K562 (cell line): ENCODE results near the gene PIP5KL1. TPM values are rescaled to one million over a fixed set of nuclear protein-coding genes. Genes with fewer than 3 reads are reported as not detected.

Source experiments
- BRD4 ChIP-seq: fragments of 200-600 bp; sonication (generic); IDR thresholded peaks from 2 replicates; pipeline ENCODE4 v1.6.1; 2017; ENCODE audit warnings: inconsistent platforms
- CCAR2 ChIP-seq: fragments of 200-400 bp; formaldehyde crosslinking; IDR thresholded peaks from 2 replicates; pipeline ENCODE4 v1.6.1; 2017; ENCODE audit warnings: mild to moderate bottlenecking, low read depth, low read length
- CCNT2 ChIP-seq: IDR thresholded peaks from 2 replicates; pipeline ENCODE4 v1.6.1; 2011; ENCODE audit warnings: borderline replicate concordance, low read depth, mild to moderate bottlenecking, moderate library complexity, mixed read lengths, low read length; ENCODE audit not compliant: insufficient read length; ENCODE audit errors: extremely low read depth
- FIP1L1 ChIP-seq: fragments of 200-400 bp; formaldehyde crosslinking; IDR thresholded peaks from 2 replicates; pipeline ENCODE4 v1.6.1; 2018; ENCODE audit warnings: mild to moderate bottlenecking, low read depth, low read length; ENCODE audit not compliant: poor library complexity, severe bottlenecking
- HEY1 ChIP-seq: fragments of 250-450 bp; sonication (Bioruptor Pico); IDR thresholded peaks from 2 replicates; pipeline ENCODE4 v1.5.0; 2020; ENCODE audit warnings: mild to moderate bottlenecking, moderate library complexity, borderline replicate concordance
- MCM2 ChIP-seq: fragments of 450-650 bp; IDR thresholded peaks from 2 replicates; pipeline ENCODE4 v1.6.1; 2017; ENCODE audit warnings: low read depth, mild to moderate bottlenecking
- RBM25 ChIP-seq: fragments of 200-400 bp; formaldehyde crosslinking; IDR thresholded peaks from 2 replicates; pipeline ENCODE4 v1.6.1; 2018; ENCODE audit warnings: low read length, low read depth, moderate library complexity; ENCODE audit not compliant: severe bottlenecking
- ZNF133 ChIP-seq: fragments of 250-450 bp; sonication (Bioruptor Pico); IDR thresholded peaks from 2 replicates; pipeline ENCODE4 v1.4.0; 2020; ENCODE audit warnings: mild to moderate bottlenecking
- ZNF174 ChIP-seq: fragments of 250-450 bp; sonication (Bioruptor Pico); IDR thresholded peaks from 2 replicates; pipeline ENCODE4 v1.4.0; 2020; ENCODE audit warnings: mild to moderate bottlenecking
- ZNF263 ChIP-seq: sonication (generic); formaldehyde crosslinking; IDR thresholded peaks from 2 replicates; pipeline ENCODE4 v1.8.0; 2022; ENCODE audit warnings: mild to moderate bottlenecking, missing genetic modification reagents, borderline replicate concordance
- ZNF696 ChIP-seq: fragments of 250-450 bp; sonication (Bioruptor Pico); conservative IDR thresholded peaks from 2 replicates; pipeline ENCODE4 v1.4.0; 2020; ENCODE audit warnings: mild to moderate bottlenecking, moderate library complexity
- ZNF717 ChIP-seq: fragments of 250-450 bp; sonication (Bioruptor Pico); IDR thresholded peaks from 2 replicates; pipeline ENCODE4 v1.5.0; 2021
- ZNF76 ChIP-seq: fragments of 250-450 bp; sonication (Bioruptor Pico); IDR thresholded peaks from 2 replicates; pipeline ENCODE4 v1.4.0; 2020; ENCODE audit warnings: mild to moderate bottlenecking, moderate library complexity, borderline replicate concordance
- ZZZ3 ChIP-seq: fragments of 450-650 bp; IDR thresholded peaks from 2 replicates; pipeline ENCODE4 v1.6.1; 2016; ENCODE audit warnings: antibody characterized with exemption, mild to moderate bottlenecking, moderate library complexity
- polyA plus RNA-seq, 8 experiments: library from polyadenylated mRNA; depleted of rRNA in 4 of 8; stranded (reverse) in 5 of 8; unstranded in 3 of 8; fragments of >200 nt; fragmentation: Nextera tagmentation in 2 of 8; fragmentation: Illumina TruSeq in 1 of 8; extraction: Ambion mirVana in 2 of 8; extraction: Trizol in 1 of 8; gene quantifications; 2 replicates each; pipeline versions ENCODE4 v1.2.1 to v1.2.3, GENCODE V29; 2011 to 2014; ENCODE audit warnings: inconsistent platforms in 1 of 8, missing spikeins in 1 of 8
- total RNA-seq, 7 experiments: library from RNA; depleted of rRNA in 6 of 7; stranded (reverse); fragments of >200 nt in 6 of 7; fragmentation: Illumina TruSeq in 2 of 7; extraction: Trizol in 2 of 7; gene quantifications; 2 replicates each; pipeline versions ENCODE4 v1.2.1 to v1.2.3, GENCODE V29; 2011 to 2021; ENCODE audit warnings: low replicate concordance in 1 of 7
- TF ChIP-seq, protein P1 (sequence below): IDR thresholded peaks from 2 replicates; pipeline ENCODE4 v1.6.1; 2014; ENCODE audit warnings: antibody characterized with exemption
- TF ChIP-seq, protein P2 (sequence below): fragments of 250-450 bp; sonication (Bioruptor Pico); IDR thresholded peaks from 2 replicates; pipeline ENCODE4 v1.4.0; 2020; ENCODE audit warnings: mild to moderate bottlenecking, moderate library complexity
- TF ChIP-seq, protein P3 (sequence below): sonication (generic); formaldehyde crosslinking; IDR thresholded peaks from 2 replicates; pipeline ENCODE4 v1.5.0; 2020; ENCODE audit warnings: missing genetic modification reagents
- TF ChIP-seq, protein P4 (sequence below): fragments of 250-450 bp; sonication (Bioruptor Pico); IDR thresholded peaks from 2 replicates; pipeline ENCODE4 v1.4.0; 2020
- TF ChIP-seq, protein P5 (sequence below): fragments of 450-650 bp; IDR thresholded peaks from 2 replicates; pipeline ENCODE4 v1.6.1; 2017; ENCODE audit warnings: mild to moderate bottlenecking, moderate library complexity

Gene PIP5KL1
- total and polyA plus RNA-seq, 9 of the 15 experiments (the other 6 are each of a cell fraction or from before 2014, with no cell fraction given) = 0.18 to 4.8 (median 1.2) TPM

DNA sequence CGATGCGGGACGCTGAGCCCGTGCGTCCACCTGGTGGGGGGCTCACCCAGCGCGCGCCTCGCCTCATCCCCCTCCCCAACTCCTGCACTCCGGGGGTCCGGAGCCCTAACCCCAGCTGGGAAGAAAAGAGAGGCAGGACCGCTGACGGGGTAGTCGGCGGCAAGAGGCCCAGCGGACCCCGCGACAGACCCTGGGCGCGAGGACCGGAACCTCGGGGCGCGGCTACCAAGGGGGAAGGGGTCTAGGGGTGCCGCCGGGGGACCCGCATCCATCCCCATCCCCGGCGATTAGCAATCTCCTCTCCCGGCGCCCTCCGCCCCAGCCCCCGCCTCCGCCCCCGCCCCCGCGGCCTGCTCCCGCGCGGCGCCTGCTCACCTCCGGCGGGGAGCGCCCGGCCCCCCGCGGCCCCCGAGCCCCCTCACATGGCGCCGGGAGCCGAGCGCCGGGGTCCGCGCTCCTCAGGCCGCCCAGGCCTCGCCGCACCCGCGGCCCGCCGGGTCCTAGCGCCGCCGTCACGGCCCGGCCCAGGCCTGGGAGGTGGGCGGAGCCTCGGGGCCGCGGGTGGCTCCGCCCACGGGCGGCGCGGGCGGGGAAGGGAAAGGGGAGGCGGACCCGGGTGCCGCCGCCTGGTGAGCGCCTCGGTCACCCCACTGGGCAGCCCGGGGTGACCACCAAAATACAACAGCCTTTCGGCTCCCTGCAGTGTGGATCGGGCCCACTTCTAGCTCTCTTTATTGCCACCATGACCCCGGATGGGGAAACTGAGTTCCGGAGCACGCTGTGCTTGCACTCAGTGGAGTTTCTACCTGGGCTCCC lies 31.2 kb downstream of the PIP5KL1 start, which contains the start of gene ST6GALNAC6 (continued):
- TF ChIP-seq, protein P1, sequence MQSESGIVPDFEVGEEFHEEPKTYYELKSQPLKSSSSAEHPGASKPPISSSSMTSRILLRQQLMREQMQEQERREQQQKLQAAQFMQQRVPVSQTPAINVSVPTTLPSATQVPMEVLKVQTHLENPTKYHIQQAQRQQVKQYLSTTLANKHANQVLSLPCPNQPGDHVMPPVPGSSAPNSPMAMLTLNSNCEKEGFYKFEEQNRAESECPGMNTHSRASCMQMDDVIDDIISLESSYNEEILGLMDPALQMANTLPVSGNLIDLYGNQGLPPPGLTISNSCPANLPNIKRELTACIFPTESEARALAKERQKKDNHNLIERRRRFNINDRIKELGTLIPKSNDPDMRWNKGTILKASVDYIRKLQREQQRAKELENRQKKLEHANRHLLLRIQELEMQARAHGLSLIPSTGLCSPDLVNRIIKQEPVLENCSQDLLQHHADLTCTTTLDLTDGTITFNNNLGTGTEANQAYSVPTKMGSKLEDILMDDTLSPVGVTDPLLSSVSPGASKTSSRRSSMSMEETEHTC = no peak
- no peak for TF ChIP-seq BRD4
- no peak for TF ChIP-seq ZNF263 (CRISPR knock-in tag)
- TF ChIP-seq ZNF76 (CRISPR knock-in tag) = no peak
- TF ChIP-seq CCAR2 = no peak
- no peak for TF ChIP-seq ZNF174 (CRISPR knock-in tag)
- TF ChIP-seq MCM2 = no peak
- TF ChIP-seq HEY1 (CRISPR knock-in tag) = no peak
- TF ChIP-seq, protein P2, sequence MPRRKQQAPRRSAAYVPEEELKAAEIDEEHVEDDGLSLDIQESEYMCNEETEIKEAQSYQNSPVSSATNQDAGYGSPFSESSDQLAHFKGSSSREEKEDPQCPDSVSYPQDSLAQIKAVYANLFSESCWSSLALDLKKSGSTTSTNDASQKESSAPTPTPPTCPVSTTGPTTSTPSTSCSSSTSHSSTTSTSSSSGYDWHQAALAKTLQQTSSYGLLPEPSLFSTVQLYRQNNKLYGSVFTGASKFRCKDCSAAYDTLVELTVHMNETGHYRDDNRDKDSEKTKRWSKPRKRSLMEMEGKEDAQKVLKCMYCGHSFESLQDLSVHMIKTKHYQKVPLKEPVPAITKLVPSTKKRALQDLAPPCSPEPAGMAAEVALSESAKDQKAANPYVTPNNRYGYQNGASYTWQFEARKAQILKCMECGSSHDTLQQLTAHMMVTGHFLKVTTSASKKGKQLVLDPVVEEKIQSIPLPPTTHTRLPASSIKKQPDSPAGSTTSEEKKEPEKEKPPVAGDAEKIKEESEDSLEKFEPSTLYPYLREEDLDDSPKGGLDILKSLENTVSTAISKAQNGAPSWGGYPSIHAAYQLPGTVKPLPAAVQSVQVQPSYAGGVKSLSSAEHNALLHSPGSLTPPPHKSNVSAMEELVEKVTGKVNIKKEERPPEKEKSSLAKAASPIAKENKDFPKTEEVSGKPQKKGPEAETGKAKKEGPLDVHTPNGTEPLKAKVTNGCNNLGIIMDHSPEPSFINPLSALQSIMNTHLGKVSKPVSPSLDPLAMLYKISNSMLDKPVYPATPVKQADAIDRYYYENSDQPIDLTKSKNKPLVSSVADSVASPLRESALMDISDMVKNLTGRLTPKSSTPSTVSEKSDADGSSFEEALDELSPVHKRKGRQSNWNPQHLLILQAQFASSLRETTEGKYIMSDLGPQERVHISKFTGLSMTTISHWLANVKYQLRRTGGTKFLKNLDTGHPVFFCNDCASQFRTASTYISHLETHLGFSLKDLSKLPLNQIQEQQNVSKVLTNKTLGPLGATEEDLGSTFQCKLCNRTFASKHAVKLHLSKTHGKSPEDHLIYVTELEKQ (CRISPR knock-in tag) = no peak
- TF ChIP-seq, protein P3, sequence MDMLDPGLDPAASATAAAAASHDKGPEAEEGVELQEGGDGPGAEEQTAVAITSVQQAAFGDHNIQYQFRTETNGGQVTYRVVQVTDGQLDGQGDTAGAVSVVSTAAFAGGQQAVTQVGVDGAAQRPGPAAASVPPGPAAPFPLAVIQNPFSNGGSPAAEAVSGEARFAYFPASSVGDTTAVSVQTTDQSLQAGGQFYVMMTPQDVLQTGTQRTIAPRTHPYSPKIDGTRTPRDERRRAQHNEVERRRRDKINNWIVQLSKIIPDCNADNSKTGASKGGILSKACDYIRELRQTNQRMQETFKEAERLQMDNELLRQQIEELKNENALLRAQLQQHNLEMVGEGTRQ = no peak
- peak; percentile 89 for TF ChIP-seq FIP1L1
- TF ChIP-seq ZNF717 = no peak
- TF ChIP-seq, protein P4, sequence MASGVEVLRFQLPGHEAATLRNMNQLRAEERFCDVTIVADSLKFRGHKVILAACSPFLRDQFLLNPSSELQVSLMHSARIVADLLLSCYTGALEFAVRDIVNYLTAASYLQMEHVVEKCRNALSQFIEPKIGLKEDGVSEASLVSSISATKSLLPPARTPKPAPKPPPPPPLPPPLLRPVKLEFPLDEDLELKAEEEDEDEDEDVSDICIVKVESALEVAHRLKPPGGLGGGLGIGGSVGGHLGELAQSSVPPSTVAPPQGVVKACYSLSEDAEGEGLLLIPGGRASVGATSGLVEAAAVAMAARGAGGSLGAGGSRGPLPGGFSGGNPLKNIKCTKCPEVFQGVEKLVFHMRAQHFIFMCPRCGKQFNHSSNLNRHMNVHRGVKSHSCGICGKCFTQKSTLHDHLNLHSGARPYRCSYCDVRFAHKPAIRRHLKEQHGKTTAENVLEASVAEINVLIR (CRISPR knock-in tag) = no peak
- TF ChIP-seq CCNT2 = peak; percentile 82
- TF ChIP-seq ZZZ3 = no peak
- TF ChIP-seq ZNF696 (CRISPR knock-in tag) = no peak
- peak; percentile 17 for TF ChIP-seq RBM25
- TF ChIP-seq ZNF133 = no peak
- TF ChIP-seq, protein P5, sequence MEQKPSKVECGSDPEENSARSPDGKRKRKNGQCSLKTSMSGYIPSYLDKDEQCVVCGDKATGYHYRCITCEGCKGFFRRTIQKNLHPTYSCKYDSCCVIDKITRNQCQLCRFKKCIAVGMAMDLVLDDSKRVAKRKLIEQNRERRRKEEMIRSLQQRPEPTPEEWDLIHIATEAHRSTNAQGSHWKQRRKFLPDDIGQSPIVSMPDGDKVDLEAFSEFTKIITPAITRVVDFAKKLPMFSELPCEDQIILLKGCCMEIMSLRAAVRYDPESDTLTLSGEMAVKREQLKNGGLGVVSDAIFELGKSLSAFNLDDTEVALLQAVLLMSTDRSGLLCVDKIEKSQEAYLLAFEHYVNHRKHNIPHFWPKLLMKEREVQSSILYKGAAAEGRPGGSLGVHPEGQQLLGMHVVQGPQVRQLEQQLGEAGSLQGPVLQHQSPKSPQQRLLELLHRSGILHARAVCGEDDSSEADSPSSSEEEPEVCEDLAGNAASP = no peak
